HepG2 (cell line): Measurements from ENCODE around the gene ATP6V0E2. TPM values are rescaled to one million over a fixed set of nuclear protein-coding genes. Genes with fewer than 3 reads are reported as not detected.

ENCODE experiments used
- ATAC-seq: fragments of 200-7000 bp; cut with Tn5 transposase; 3 replicates; pipeline ENCODE4 v1.9.1; 2020; ENCODE audit warnings: mild to moderate bottlenecking, moderate library complexity
- BruUV-seq: library from RNA; stranded (reverse); fragments of 400-500 nt; replicated peaks from 2 replicates; lab custom pipeline; 2021; lab: Mats Ljungman, UMichigan
- CTCF ChIA-PET: fragments of 300-600 bp; formaldehyde crosslinking; extraction: SDS; loops from one replicate; lab custom pipeline; 2021; ENCODE audit warnings: low total read pairs, inconsistent platforms, low intra/inter-chr PET ratio; lab: Yijun Ruan, JAX
- POLR2A ChIA-PET: fragments of 350-600 bp; sonication (Branson Sonifier 250); formaldehyde crosslinking; loops from one replicate; lab custom pipeline; 2020; ENCODE audit warnings: antibody characterized with exemption, inconsistent platforms; lab: Yijun Ruan, JAX
- DNase-seq: peaks from one replicate; pipeline ENCODE4 v3.0.0-alpha.2; 2015; ENCODE audit warnings: low spot score
- FAIRE-seq: peaks from 3 replicates; lab custom pipeline; 2011; peaks lifted over from hg19 to GRCh38; lab: Jason Lieb, UNC
- H2AFZ ChIP-seq: one replicate; pipeline ENCODE4 v1.6.1; 2011; ENCODE audit warnings: low read length, inconsistent platforms
- H3K27ac ChIP-seq: fragments of 300-600 bp; 3 replicates; pipeline ENCODE4 v1.8.0; 2011; ENCODE audit warnings: mixed run types, mild to moderate bottlenecking, mixed read lengths, low read length, inconsistent platforms; ENCODE audit not compliant: insufficient read depth; ENCODE audit errors: extremely low read length
- H3K27me3 ChIP-seq, 2 experiments: fragments of 200-600 bp in 1 of 2; 2 replicates in 1 of 2; 3 replicates in 1 of 2; pipeline versions ENCODE4 v1.6.0 to v1.8.0; 2011; ENCODE audit warnings: low read length in 2 of 2, mild to moderate bottlenecking in 2 of 2, moderate library complexity in 2 of 2, inconsistent platforms in 1 of 2; ENCODE audit not compliant: insufficient read depth in 2 of 2, control insufficient read depth in 1 of 2
- H3K36me3 ChIP-seq, 2 experiments: fragments of 200-600 bp in 1 of 2; replicated peaks in 1 of 2; 2 replicates in 1 of 2; 3 replicates in 1 of 2; pipeline versions ENCODE4 v1.5.1 to v1.8.0; 2011; ENCODE audit warnings: low read length in 2 of 2, inconsistent platforms in 1 of 2; ENCODE audit not compliant: insufficient read depth in 2 of 2, control insufficient read depth in 1 of 2
- H3K4me1 ChIP-seq: 2 replicates; pipeline ENCODE4 v1.5.1; 2012; ENCODE audit warnings: low read length, inconsistent platforms; ENCODE audit not compliant: insufficient read depth
- H3K4me2 ChIP-seq: 2 replicates; pipeline ENCODE4 v1.6.0; 2011; ENCODE audit warnings: low read depth, low read length, inconsistent platforms
- H3K4me3 ChIP-seq, 3 experiments: fragments of 200-600 bp in 1 of 3; sonication (generic), shearing (Covaris generic) in 1 of 3; replicated peaks in 1 of 3; 2 replicates each; pipeline ENCODE4 v1.5.1; 2011 to 2016; ENCODE audit warnings: low read length in 3 of 3, inconsistent platforms in 2 of 3, low read depth in 2 of 3, mild to moderate bottlenecking in 2 of 3, control low read depth in 1 of 3, mixed read lengths in 1 of 3; ENCODE audit not compliant: insufficient read depth in 1 of 3
- H3K79me2 ChIP-seq: one replicate; pipeline ENCODE4 v1.6.1; 2011; ENCODE audit warnings: low read length, inconsistent platforms; ENCODE audit not compliant: insufficient read depth
- H3K9ac ChIP-seq: 2 replicates; pipeline ENCODE4 v1.6.0; 2011; ENCODE audit warnings: mild to moderate bottlenecking, low read depth, low read length, inconsistent platforms; ENCODE audit not compliant: insufficient read depth
- H3K9me3 ChIP-seq: 2 replicates; pipeline ENCODE4 v1.5.1; 2012; ENCODE audit warnings: mild to moderate bottlenecking, low read length
- H4K20me1 ChIP-seq: 2 replicates; pipeline ENCODE4 v1.6.0; 2011; ENCODE audit warnings: inconsistent platforms, mild to moderate bottlenecking, low read length, moderate library complexity; ENCODE audit not compliant: insufficient read depth
- AGO2 ChIP-seq: fragments of 200-400 bp; formaldehyde crosslinking; optimal IDR thresholded peaks from 2 replicates; pipeline ENCODE3; 2017; ENCODE audit warnings: mild to moderate bottlenecking, low read depth, low read length, moderate library complexity
- ATAD3A ChIP-seq: sonication (generic); formaldehyde crosslinking; IDR thresholded peaks from 2 replicates; pipeline ENCODE4 v1.4.0; 2020; ENCODE audit warnings: missing genetic modification reagents
- HMGXB4 ChIP-seq, 2 experiments: sonication (generic) in 1 of 2; formaldehyde crosslinking in 1 of 2; IDR thresholded peaks; 2 replicates each; pipeline versions ENCODE4 v1.4.0 to v1.6.1; 2018 to 2020; ENCODE audit warnings: missing genetic modification reagents in 2 of 2, borderline replicate concordance in 1 of 2, low read depth in 1 of 2, mild to moderate bottlenecking in 1 of 2, missing biosample characterization in 1 of 2
- HNRNPH1 ChIP-seq: fragments of 200-400 bp; formaldehyde crosslinking; optimal IDR thresholded peaks from 2 replicates; pipeline ENCODE3; 2017; ENCODE audit warnings: mild to moderate bottlenecking, low read depth, low read length
- ISX ChIP-seq: sonication (generic); formaldehyde crosslinking; conservative IDR thresholded peaks from 2 replicates; pipeline ENCODE4 v1.5.0; 2020; ENCODE audit warnings: missing genetic modification reagents
- KDM5B ChIP-seq: sonication (generic); formaldehyde crosslinking; IDR thresholded peaks from 2 replicates; pipeline ENCODE4 v1.4.0; 2020; ENCODE audit warnings: missing genetic modification reagents, mild to moderate bottlenecking, borderline replicate concordance
- NFYB ChIP-seq: sonication (generic); formaldehyde crosslinking; IDR thresholded peaks from 2 replicates; pipeline ENCODE4 v1.4.0; 2020; ENCODE audit warnings: missing genetic modification reagents
- SP2 ChIP-seq: sonication (generic); formaldehyde crosslinking; IDR thresholded peaks from 2 replicates; pipeline ENCODE4 v1.5.1; 2020; ENCODE audit warnings: mild to moderate bottlenecking, missing genetic modification reagents
- SRY ChIP-seq: sonication (generic); formaldehyde crosslinking; IDR thresholded peaks from 2 replicates; pipeline ENCODE4 v1.8.0; 2022; ENCODE audit warnings: mild to moderate bottlenecking, missing genetic modification reagents
- ZBTB21 ChIP-seq: sonication (generic); formaldehyde crosslinking; IDR thresholded peaks from 2 replicates; pipeline ENCODE4 v1.4.0; 2020; ENCODE audit warnings: missing genetic modification reagents
- ZFP41 ChIP-seq: sonication (generic); formaldehyde crosslinking; IDR thresholded peaks from 2 replicates; pipeline ENCODE4 v1.4.0; 2020; ENCODE audit warnings: mild to moderate bottlenecking, missing genetic modification reagents, borderline replicate concordance
- ZNF121 ChIP-seq: sonication (generic); formaldehyde crosslinking; IDR thresholded peaks from 2 replicates; pipeline ENCODE4 v1.5.0; 2020; ENCODE audit warnings: mild to moderate bottlenecking, missing genetic modification reagents
- ZNF296 ChIP-seq: sonication (generic); formaldehyde crosslinking; conservative IDR thresholded peaks from 2 replicates; pipeline ENCODE4 v1.5.0; 2020; ENCODE audit warnings: mild to moderate bottlenecking, missing genetic modification reagents
- ZNF562 ChIP-seq: sonication (generic); formaldehyde crosslinking; IDR thresholded peaks from 2 replicates; pipeline ENCODE4 v1.8.0; 2022; ENCODE audit warnings: missing genetic modification reagents, borderline replicate concordance
- ZNF576 ChIP-seq: sonication (generic); formaldehyde crosslinking; IDR thresholded peaks from 2 replicates; pipeline ENCODE4 v1.4.0; 2020; ENCODE audit warnings: mild to moderate bottlenecking, missing genetic modification reagents
- WGBS: methylation state at CpG from one replicate; pipeline ENCODE4 v1.1.6; 2017; ENCODE audit warnings: low lambda C conversion rate; 5-methylcytosine and 5-hydroxymethylcytosine counted together
- in situ Hi-C: cut with HindIII; loops from 2 replicates; pipeline ENCODE4 v1.10.0; 2017; ENCODE audit warnings: low pct_unique_long_range_greater_than_20kb; ENCODE audit not compliant: extremely low pct_ligation_motif_present
- intact Hi-C: fragments of 100-400 bp; cut with micrococcal nuclease; formaldehyde crosslinking; loops from one replicate; pipeline ENCODE4 v1.10.0; 2022; ENCODE audit not compliant: unreplicated experiment
- polyA plus RNA-seq, 8 experiments: library from polyadenylated mRNA; depleted of rRNA in 3 of 8; stranded (reverse) in 7 of 8; unstranded in 1 of 8; fragments of >200 nt; fragmentation: Illumina TruSeq in 4 of 8; extraction: Trizol in 4 of 8; gene quantifications; 2 replicates each; pipeline versions ENCODE4 v1.2.1 to v1.2.3, GENCODE V29; 2011 to 2016; ENCODE audit warnings: low read depth in 4 of 8, missing spikeins in 1 of 8, mixed read lengths in 1 of 8; ENCODE audit not compliant: insufficient read depth in 1 of 8
- total RNA-seq, 5 experiments: library from RNA; depleted of rRNA; stranded (reverse); fragments of >200 nt; fragmentation: Illumina TruSeq; extraction: Trizol; gene quantifications; 2 replicates each; pipeline ENCODE4 v1.2.3, GENCODE V29; 2016; ENCODE audit warnings: low read depth in 1 of 5

Gene ATP6V0E2
- total and polyA plus RNA-seq, 2 of the 13 experiments (the other 11 are each of a cell fraction or from before 2014, with no cell fraction given), result 36.8 to 203 TPM

GRCh38 chr7:149867762-149868622 is 5.8 kb upstream of the ATP6V0E2 start:
- in situ Hi-C loops (loop anchor here (25.0 kb wide), 1 partner anchor 169 kb away; no protein-coding TSS in a partner anchor), intact Hi-C loops (no loop called here)
- 77% methylated on average over 25 of the region's 25 CpGs for WGBS
- TF ChIP-seq ZNF576 (CRISPR knock-in tag), result no peak
- TF ChIP-seq AGO2, result peak; percentile 40
- no peak for TF ChIP-seq ZNF296 (CRISPR knock-in tag)
- TF ChIP-seq KDM5B (CRISPR knock-in tag), result no peak
- H3K9ac ChIP-seq, result no peak overlapping the region
- ChIA-PET POLR2A (no interaction called here), CTCF (no interaction called here)
- H3K4me3 ChIP-seq, result no peak overlapping the region
- no peak overlapping the region for H3K4me2 ChIP-seq
- no peak overlapping the region for H3K27ac ChIP-seq
- H3K36me3 ChIP-seq, result no peaks in the 10 kb centered on the region
- no peak for ATAC-seq
- no peaks in the 10 kb centered on the region for H3K79me2 ChIP-seq
- DNase-seq, result no peak
- no peak for FAIRE-seq
- H2AFZ ChIP-seq, result no peak overlapping the region
- peaks cover 10% of the 10 kb centered on the region for H3K4me1 ChIP-seq
- no peaks in the 10 kb centered on the region for H3K9me3 ChIP-seq
- BruUV-seq, result no TSS peak
- no peaks in the 10 kb centered on the region for H4K20me1 ChIP-seq
- H3K27me3 ChIP-seq, result no peaks in the 10 kb centered on the region

GRCh38 chr7:149868623-149869290 is 5.0 kb upstream of the ATP6V0E2 start:
- POLR2A ChIA-PET, result no interaction called here
- Histone ChIP-seq H3K4me2 (no peak overlapping the region), H4K20me1 (no peaks in the 10 kb centered on the region), H3K4me1 (peaks cover 13% of the 10 kb centered on the region), H3K79me2 (no peaks in the 10 kb centered on the region), H3K9me3 (no peaks in the 10 kb centered on the region), H3K36me3 (no peaks in the 10 kb centered on the region), H3K27me3 (no peaks in the 10 kb centered on the region), H2AFZ (no peak overlapping the region), H3K27ac (no peak overlapping the region), H3K4me3 (no peak overlapping the region), H3K9ac (no peak overlapping the region)
- FAIRE-seq (no peak), DNase-seq (no peak), ATAC-seq (no peak)
- no TSS peak for BruUV-seq
- CTCF ChIA-PET, result no interaction called here
- 96% methylated on average over 4 of the region's 7 CpGs for WGBS
- in situ Hi-C loops, result loop anchor here (25.0 kb wide), 1 partner anchor 169 kb away; no protein-coding TSS in a partner anchor
- intact Hi-C loops, result no loop called here
- TF ChIP-seq NFYB (CRISPR knock-in tag), result no peak
- TF ChIP-seq ZNF121 (CRISPR knock-in tag), result no peak
- no peak for TF ChIP-seq HMGXB4 (CRISPR knock-in tag; IDR thresholded peaks at IDR 0.05; ENCODE audit: borderline replicate concordance in 1 of 2, low read depth in 1 of 2)
- no peak for TF ChIP-seq ZBTB21 (CRISPR knock-in tag)
- TF ChIP-seq SP2 (CRISPR knock-in tag), result no peak
- no peak for TF ChIP-seq HNRNPH1
- no peak for TF ChIP-seq ZNF562 (CRISPR knock-in tag)
- no peak for TF ChIP-seq SRY (CRISPR knock-in tag)
- TF ChIP-seq ZFP41 (CRISPR knock-in tag), result no peak
- TF ChIP-seq ATAD3A (CRISPR knock-in tag), result no peak
- no peak for TF ChIP-seq ISX (CRISPR knock-in tag)
- no peak for TF ChIP-seq AGO2
